KMS-11 (cell line): Measurements from ENCODE around the gene COL25A1.

Source experiments
- H2AFZ ChIP-seq: fragments of 200-600 bp; sonication (generic); 2 replicates; pipeline ENCODE4 v1.6.1; 2016; ENCODE audit warnings: antibody characterized with exemption, mixed run types, low read depth
- H3K27ac ChIP-seq: fragments of 200-600 bp; sonication (generic); 2 replicates; pipeline ENCODE4 v1.6.1; 2016; ENCODE audit warnings: mild to moderate bottlenecking, mixed run types
- H3K27me3 ChIP-seq: fragments of 200-600 bp; sonication (generic); 2 replicates; pipeline ENCODE4 v1.6.1; 2017; ENCODE audit warnings: mild to moderate bottlenecking, low read depth, mixed run types, moderate library complexity; ENCODE audit not compliant: insufficient read depth
- H3K36me3 ChIP-seq: fragments of 200-600 bp; sonication (generic); 2 replicates; pipeline ENCODE4 v1.6.1; 2017; ENCODE audit warnings: mild to moderate bottlenecking, mixed run types; ENCODE audit not compliant: insufficient read depth
- H3K4me1 ChIP-seq: fragments of 200-600 bp; sonication (generic); 2 replicates; pipeline ENCODE4 v1.6.1; 2016; ENCODE audit warnings: mild to moderate bottlenecking, low read depth, mixed run types; ENCODE audit not compliant: poor library complexity, severe bottlenecking
- H3K4me2 ChIP-seq: fragments of 200-600 bp; sonication (generic); 2 replicates; pipeline ENCODE4 v1.7.0; 2016; ENCODE audit warnings: mild to moderate bottlenecking, mixed run types
- H3K4me3 ChIP-seq: fragments of 200-600 bp; sonication (generic); IDR thresholded peaks from 2 replicates; pipeline ENCODE4 v1.6.1; 2017; ENCODE audit warnings: low read depth, low read length, mixed read lengths; ENCODE audit not compliant: insufficient read depth
- H3K79me2 ChIP-seq: fragments of 200-600 bp; sonication (generic); 2 replicates; pipeline ENCODE4 v1.6.1; 2016; ENCODE audit warnings: low read depth, mixed run types; ENCODE audit not compliant: insufficient read depth
- H3K9ac ChIP-seq: fragments of 200-600 bp; sonication (generic); 2 replicates; pipeline ENCODE4 v1.6.1; 2016; ENCODE audit warnings: mild to moderate bottlenecking, mixed run types
- H4K20me1 ChIP-seq: fragments of 200-600 bp; sonication (generic); 2 replicates; pipeline ENCODE4 v1.6.1; 2016; ENCODE audit warnings: mild to moderate bottlenecking, mixed run types; ENCODE audit not compliant: insufficient read depth
- TF ChIP-seq, protein P1 (sequence below): fragments of 200-600 bp; sonication (generic); conservative IDR thresholded peaks from 2 replicates; pipeline ENCODE4 v1.6.1; 2017; ENCODE audit warnings: low read depth, mild to moderate bottlenecking, antibody characterized with exemption, low read length, moderate library complexity, mixed read lengths

Gene COL25A1

DNA sequence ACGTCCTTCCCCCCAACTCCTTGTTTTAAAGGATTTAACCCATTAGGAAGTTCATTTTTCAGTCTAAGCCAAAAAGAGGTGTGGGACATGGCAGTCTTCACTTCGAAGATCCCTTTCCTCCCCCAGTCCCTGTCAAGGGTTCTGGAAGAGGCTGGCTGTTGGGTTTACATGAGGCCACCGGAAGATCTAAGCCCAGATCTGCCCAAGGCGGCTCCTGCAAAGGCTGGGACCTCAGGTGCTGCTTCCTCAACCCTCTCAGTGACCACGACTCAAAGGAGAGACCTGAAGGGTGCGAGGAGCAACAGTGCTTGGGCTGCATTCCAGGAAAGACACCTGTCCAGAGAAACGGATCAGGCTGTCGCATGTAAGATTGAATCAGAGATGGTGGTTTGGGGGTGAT, 516.1 kb downstream of the COL25A1 start:
- no peak overlapping the region for H2AFZ ChIP-seq

DNA sequence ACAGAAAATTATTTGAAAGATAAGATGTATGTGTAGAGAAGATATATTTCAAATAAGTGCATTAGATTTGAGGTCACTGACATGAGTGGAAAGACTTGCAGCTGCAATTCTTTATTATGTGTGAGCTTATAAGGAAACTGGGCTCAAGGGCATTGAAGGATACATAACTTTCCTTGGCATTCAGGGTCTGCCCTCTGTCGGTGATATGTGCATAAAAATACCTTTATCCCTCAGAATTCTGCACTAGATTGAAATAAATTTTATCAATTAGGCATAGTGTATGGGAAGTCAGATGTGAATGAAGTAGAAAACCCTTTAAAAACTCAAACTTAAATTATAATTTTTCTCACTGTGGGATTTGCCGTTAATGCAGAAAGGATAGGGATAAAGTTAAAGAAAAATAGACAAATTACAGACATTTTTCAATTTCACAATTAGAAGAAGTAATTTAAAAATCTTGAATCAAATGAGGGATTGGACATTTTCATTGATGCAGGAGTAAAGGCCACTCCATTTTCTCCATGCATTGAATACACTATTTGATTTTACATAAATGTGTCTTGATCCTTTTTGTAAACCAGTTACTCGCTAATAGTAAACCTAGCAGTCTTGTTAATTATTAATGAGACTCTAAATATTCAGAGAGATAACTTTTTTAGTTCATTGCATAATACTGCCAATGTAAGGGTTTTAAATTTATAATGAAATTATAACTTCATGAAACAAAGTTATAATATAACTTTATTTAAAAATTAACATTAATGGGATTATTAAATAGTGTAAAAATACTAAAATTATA, 518.6 kb downstream of the COL25A1 start:
- Histone ChIP-seq H3K36me3 (no peaks in the 10 kb centered on the region), H3K4me2 (no peak overlapping the region), H3K79me2 (no peaks in the 10 kb centered on the region), H2AFZ (no peak overlapping the region), H3K9ac (no peak overlapping the region), H3K27ac (no peak overlapping the region), H3K4me3 (no peak overlapping the region), H3K27me3 (no peaks in the 10 kb centered on the region), H4K20me1 (no peaks in the 10 kb centered on the region), H3K4me1 (no peaks in the 10 kb centered on the region)
- TF ChIP-seq, protein P1, sequence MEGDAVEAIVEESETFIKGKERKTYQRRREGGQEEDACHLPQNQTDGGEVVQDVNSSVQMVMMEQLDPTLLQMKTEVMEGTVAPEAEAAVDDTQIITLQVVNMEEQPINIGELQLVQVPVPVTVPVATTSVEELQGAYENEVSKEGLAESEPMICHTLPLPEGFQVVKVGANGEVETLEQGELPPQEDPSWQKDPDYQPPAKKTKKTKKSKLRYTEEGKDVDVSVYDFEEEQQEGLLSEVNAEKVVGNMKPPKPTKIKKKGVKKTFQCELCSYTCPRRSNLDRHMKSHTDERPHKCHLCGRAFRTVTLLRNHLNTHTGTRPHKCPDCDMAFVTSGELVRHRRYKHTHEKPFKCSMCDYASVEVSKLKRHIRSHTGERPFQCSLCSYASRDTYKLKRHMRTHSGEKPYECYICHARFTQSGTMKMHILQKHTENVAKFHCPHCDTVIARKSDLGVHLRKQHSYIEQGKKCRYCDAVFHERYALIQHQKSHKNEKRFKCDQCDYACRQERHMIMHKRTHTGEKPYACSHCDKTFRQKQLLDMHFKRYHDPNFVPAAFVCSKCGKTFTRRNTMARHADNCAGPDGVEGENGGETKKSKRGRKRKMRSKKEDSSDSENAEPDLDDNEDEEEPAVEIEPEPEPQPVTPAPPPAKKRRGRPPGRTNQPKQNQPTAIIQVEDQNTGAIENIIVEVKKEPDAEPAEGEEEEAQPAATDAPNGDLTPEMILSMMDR: peak; percentile 48

More for the DNA sequence above, 516.1 kb downstream of the COL25A1 start:
- no peak overlapping the region for H3K9ac ChIP-seq
- no peak overlapping the region for H3K4me3 ChIP-seq
- TF ChIP-seq, protein P1: no peak
- H3K4me2 ChIP-seq: no peak overlapping the region
- H3K27ac ChIP-seq: no peak overlapping the region
- no peaks in the 10 kb centered on the region for H3K79me2 ChIP-seq
- no peaks in the 10 kb centered on the region for H4K20me1 ChIP-seq
- H3K27me3 ChIP-seq: no peaks in the 10 kb centered on the region
- H3K4me1 ChIP-seq: no peaks in the 10 kb centered on the region
- H3K36me3 ChIP-seq: no peaks in the 10 kb centered on the region

DNA sequence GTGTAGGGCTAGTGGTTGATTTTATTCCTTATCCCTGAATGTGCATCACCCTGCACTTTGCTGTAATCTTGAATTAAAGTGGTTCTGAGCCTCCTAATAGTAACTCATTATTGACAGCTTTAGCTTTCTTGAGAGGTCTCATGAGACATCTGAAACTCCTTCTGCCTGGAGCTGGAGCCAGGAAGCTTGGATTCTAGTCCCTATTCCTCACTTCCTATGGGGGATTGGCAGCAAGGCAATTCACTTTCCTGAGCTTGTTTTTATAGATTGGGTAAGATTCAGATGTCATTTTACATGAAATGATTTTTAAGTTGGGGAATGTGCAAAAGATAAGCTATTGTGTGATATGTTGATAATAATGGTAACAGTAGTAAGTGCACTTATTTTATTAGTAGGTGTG, 522.5 kb downstream of the COL25A1 start:
- no peak overlapping the region for H3K27ac ChIP-seq
- no peak overlapping the region for H3K4me3 ChIP-seq
- TF ChIP-seq, protein P1: no peak
- no peaks in the 10 kb centered on the region for H3K36me3 ChIP-seq
- no peaks in the 10 kb centered on the region for H3K27me3 ChIP-seq
- no peak overlapping the region for H3K9ac ChIP-seq
- H3K4me2 ChIP-seq: no peak overlapping the region
- no peak overlapping the region for H2AFZ ChIP-seq
- H3K4me1 ChIP-seq: no peaks in the 10 kb centered on the region
- no peaks in the 10 kb centered on the region for H3K79me2 ChIP-seq
- no peaks in the 10 kb centered on the region for H4K20me1 ChIP-seq

DNA sequence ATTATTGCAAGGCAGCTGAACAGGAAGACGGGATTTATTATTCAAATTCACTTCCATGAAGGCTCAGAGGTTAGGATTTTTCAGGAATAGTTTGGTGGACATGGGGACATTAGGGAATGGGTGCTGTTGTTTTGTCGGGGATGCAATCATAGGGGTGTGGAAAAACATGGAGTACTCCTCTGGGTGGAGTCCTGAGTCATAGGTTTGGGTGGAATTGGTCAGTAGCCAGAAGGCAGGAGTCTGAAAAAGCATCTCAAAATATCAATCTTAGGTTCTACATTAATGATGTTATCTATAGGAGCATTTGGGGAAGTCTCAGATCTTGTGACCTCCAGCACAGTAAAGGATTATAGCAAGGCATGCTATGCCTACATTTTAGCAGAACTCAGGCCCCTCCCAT, 525.1 kb downstream of the COL25A1 start:
- H3K4me3 ChIP-seq: no peak overlapping the region
- no peaks in the 10 kb centered on the region for H3K27me3 ChIP-seq
- no peaks in the 10 kb centered on the region for H3K4me1 ChIP-seq
- H3K79me2 ChIP-seq: no peaks in the 10 kb centered on the region
- H4K20me1 ChIP-seq: no peaks in the 10 kb centered on the region
- no peak overlapping the region for H3K27ac ChIP-seq
- no peak overlapping the region for H3K4me2 ChIP-seq
- no peak overlapping the region for H3K9ac ChIP-seq
- TF ChIP-seq, protein P1: no peak
- no peak overlapping the region for H2AFZ ChIP-seq
- H3K36me3 ChIP-seq: no peaks in the 10 kb centered on the region
